B cell (primary cell): ENCODE results near the gene RBP7.
"Not testable (repeated sequence)": the region's sequence is repeated elsewhere in the genome, so short reads cannot be mapped to it uniquely, and the experiment has no call there.

ENCODE experiments used
- EZH2 ChIP-seq: IDR thresholded peaks from 2 replicates; pipeline ENCODE4 v1.6.1; 2012; ENCODE audit warnings: borderline replicate concordance, low read depth, mild to moderate bottlenecking, moderate library complexity, low read length; ENCODE audit not compliant: insufficient read depth, poor library complexity, severe bottlenecking
- TF ChIP-seq, protein P1 (sequence below): fragments of 200-600 bp; IDR thresholded peaks from one replicate; pipeline ENCODE4 v1.8.0; 2022; ENCODE audit warnings: antibody characterized with exemption, mild to moderate bottlenecking

DNA sequence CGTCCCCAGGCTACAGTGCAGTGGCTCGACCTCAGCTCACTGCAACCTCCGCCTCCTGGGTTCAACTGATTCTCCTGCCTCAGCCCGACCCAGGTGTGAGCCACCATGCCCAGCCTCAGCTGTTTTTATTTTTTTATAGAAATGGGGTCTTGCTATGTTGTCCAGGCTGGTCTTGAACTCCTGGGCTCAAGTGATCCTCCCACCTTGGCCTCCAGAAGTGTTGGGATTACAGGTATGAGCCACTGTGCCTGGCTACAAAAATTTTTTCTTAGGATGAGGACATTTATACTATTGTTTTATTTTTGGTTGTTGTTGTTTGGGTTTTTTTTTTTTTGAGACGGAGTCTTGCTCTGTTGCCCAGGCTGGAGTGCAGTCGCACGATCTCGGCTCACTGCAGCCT is 8.2 kb downstream of the RBP7 start:
- TF ChIP-seq, protein P1, sequence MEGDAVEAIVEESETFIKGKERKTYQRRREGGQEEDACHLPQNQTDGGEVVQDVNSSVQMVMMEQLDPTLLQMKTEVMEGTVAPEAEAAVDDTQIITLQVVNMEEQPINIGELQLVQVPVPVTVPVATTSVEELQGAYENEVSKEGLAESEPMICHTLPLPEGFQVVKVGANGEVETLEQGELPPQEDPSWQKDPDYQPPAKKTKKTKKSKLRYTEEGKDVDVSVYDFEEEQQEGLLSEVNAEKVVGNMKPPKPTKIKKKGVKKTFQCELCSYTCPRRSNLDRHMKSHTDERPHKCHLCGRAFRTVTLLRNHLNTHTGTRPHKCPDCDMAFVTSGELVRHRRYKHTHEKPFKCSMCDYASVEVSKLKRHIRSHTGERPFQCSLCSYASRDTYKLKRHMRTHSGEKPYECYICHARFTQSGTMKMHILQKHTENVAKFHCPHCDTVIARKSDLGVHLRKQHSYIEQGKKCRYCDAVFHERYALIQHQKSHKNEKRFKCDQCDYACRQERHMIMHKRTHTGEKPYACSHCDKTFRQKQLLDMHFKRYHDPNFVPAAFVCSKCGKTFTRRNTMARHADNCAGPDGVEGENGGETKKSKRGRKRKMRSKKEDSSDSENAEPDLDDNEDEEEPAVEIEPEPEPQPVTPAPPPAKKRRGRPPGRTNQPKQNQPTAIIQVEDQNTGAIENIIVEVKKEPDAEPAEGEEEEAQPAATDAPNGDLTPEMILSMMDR = not testable (repeated sequence)
- not testable (repeated sequence) for TF ChIP-seq EZH2
